GM23338 (cell line): ENCODE measurements around the gene GRIN2C. TPM values are rescaled to one million over a fixed set of nuclear protein-coding genes. Genes with fewer than 3 reads are reported as not detected.
A peak's percentile ranks its signal among the peaks of the same experiment; 100 is the strongest.

ENCODE experiments used
- ATAC-seq: fragments of 200-7000 bp; cut with Tn5 transposase; 3 replicates; pipeline ENCODE4 v1.9.1; 2020
- DNase-seq: peaks from one replicate; pipeline ENCODE4 v3.0.0-alpha.2; 2015; ENCODE audit warnings: low spot score
- H2AFZ ChIP-seq: fragments of 200-600 bp; sonication (generic); 2 replicates; pipeline ENCODE4 v1.8.0; 2016; ENCODE audit warnings: antibody characterized with exemption, mild to moderate bottlenecking, moderate library complexity
- H3F3A ChIP-seq: fragments of 200-600 bp; sonication (generic); replicated peaks from 2 replicates; pipeline ENCODE4 v1.8.0; 2017; ENCODE audit warnings: antibody characterized with exemption, mixed run types, low read depth
- H3K27ac ChIP-seq: fragments of 200-600 bp; sonication (generic); 2 replicates; pipeline ENCODE4 v1.6.1; 2016; ENCODE audit warnings: low read depth
- H3K27me3 ChIP-seq: fragments of 200-600 bp; sonication (generic); 2 replicates; pipeline ENCODE4 v1.8.0; 2016; ENCODE audit warnings: mild to moderate bottlenecking, mixed run types, moderate library complexity; ENCODE audit not compliant: insufficient read depth
- H3K36me3 ChIP-seq: fragments of 200-600 bp; sonication (generic); 2 replicates; pipeline ENCODE4 v1.8.0; 2016; ENCODE audit warnings: mild to moderate bottlenecking; ENCODE audit not compliant: insufficient read depth
- H3K4me1 ChIP-seq: fragments of 200-600 bp; sonication (generic); 2 replicates; pipeline ENCODE4 v1.8.0; 2016; ENCODE audit warnings: mild to moderate bottlenecking, moderate library complexity; ENCODE audit not compliant: insufficient read depth
- H3K4me2 ChIP-seq: fragments of 200-600 bp; sonication (generic); 2 replicates; pipeline ENCODE4 v1.7.1; 2017; ENCODE audit warnings: mixed run types
- H3K4me3 ChIP-seq: fragments of 200-600 bp; sonication (generic); 2 replicates; pipeline ENCODE4 v1.6.1; 2016; ENCODE audit warnings: mixed run types
- H3K79me2 ChIP-seq: fragments of 200-600 bp; sonication (generic); replicated peaks from 2 replicates; pipeline ENCODE4 v1.8.0; 2017; ENCODE audit warnings: mild to moderate bottlenecking; ENCODE audit not compliant: insufficient read depth
- H3K9me2 ChIP-seq: fragments of 200-600 bp; sonication (generic); 2 replicates; pipeline ENCODE4 v1.8.0; 2017; ENCODE audit not compliant: insufficient read depth
- H4K20me1 ChIP-seq: fragments of 200-600 bp; sonication (generic); replicated peaks from 2 replicates; pipeline ENCODE4 v1.8.0; 2017; ENCODE audit warnings: mild to moderate bottlenecking; ENCODE audit not compliant: insufficient read depth
- H3K27ac Mint-ChIP-seq: 2 replicates; pipeline ENCODE4 v1.8.0; 2020; ENCODE audit warnings: inconsistent platforms, mild to moderate bottlenecking, moderate library complexity, mixed read lengths
- H3K27me3 Mint-ChIP-seq: 3 replicates; pipeline ENCODE4 v1.8.0; 2022; ENCODE audit warnings: low read depth, mild to moderate bottlenecking, moderate library complexity, mixed read lengths, inconsistent platforms; ENCODE audit not compliant: insufficient read depth, poor library complexity
- H3K36me3 Mint-ChIP-seq: 3 replicates; pipeline ENCODE4 v1.8.0; 2021; ENCODE audit warnings: low read depth, mild to moderate bottlenecking, inconsistent platforms, moderate library complexity, mixed read lengths
- H3K4me1 Mint-ChIP-seq: 3 replicates; pipeline ENCODE4 v1.8.0; 2020; ENCODE audit warnings: mild to moderate bottlenecking, inconsistent platforms, mixed read lengths
- H3K4me3 Mint-ChIP-seq: 3 replicates; pipeline ENCODE4 v1.8.0; 2021; ENCODE audit warnings: moderate library complexity, mild to moderate bottlenecking, inconsistent platforms, mixed read lengths
- H3K9me3 Mint-ChIP-seq: 3 replicates; pipeline ENCODE4 v1.8.0; 2020; ENCODE audit warnings: moderate library complexity, mild to moderate bottlenecking, inconsistent platforms, mixed read lengths
- CREB1 ChIP-seq: fragments of 250-450 bp; sonication (Bioruptor Pico); IDR thresholded peaks from 2 replicates; pipeline ENCODE4 v1.5.0; 2020; ENCODE audit warnings: low read depth, mild to moderate bottlenecking, moderate library complexity
- EZH2 ChIP-seq: fragments of 200-600 bp; sonication (generic); IDR thresholded peaks from one replicate; pipeline ENCODE4 v1.8.0; 2017; ENCODE audit warnings: antibody characterized with exemption, mild to moderate bottlenecking, low read depth; ENCODE audit not compliant: unreplicated experiment
- ZNF114 ChIP-seq: fragments of 250-450 bp; sonication (Bioruptor Pico); IDR thresholded peaks from 2 replicates; pipeline ENCODE4 v1.5.0; 2020; ENCODE audit warnings: mild to moderate bottlenecking, moderate library complexity
- ZNF331 ChIP-seq: fragments of 250-450 bp; sonication (Bioruptor Pico); IDR thresholded peaks from 2 replicates; pipeline ENCODE4 v1.5.0; 2020; ENCODE audit warnings: low read depth, mild to moderate bottlenecking, moderate library complexity
- polyA plus RNA-seq: library from polyadenylated mRNA; unstranded; fragments of >200 nt; fragmentation: Nextera tagmentation; extraction: Ambion mirVana; gene quantifications from 2 replicates; pipeline ENCODE4 v1.2.1, GENCODE V29; 2016
- total RNA-seq: library from RNA; depleted of rRNA; stranded (reverse); fragments of >200 nt; shearing (Covaris generic); gene quantifications from 2 replicates; pipeline ENCODE4 v1.2.3, GENCODE V29; 2014
- TF ChIP-seq, protein P1 (sequence below): IDR thresholded peaks from 2 replicates; pipeline ENCODE4 v1.6.1; 2016; ENCODE audit warnings: antibody characterized with exemption
- TF ChIP-seq, protein P2 (sequence below): fragments of 250-450 bp; sonication (Bioruptor Pico); IDR thresholded peaks from 2 replicates; pipeline ENCODE4 v1.5.0; 2020; ENCODE audit warnings: mild to moderate bottlenecking, moderate library complexity
- TF ChIP-seq, protein P3 (sequence below): IDR thresholded peaks from one replicate; pipeline ENCODE4 v1.6.1; 2018; ENCODE audit warnings: antibody characterized with exemption; ENCODE audit not compliant: unreplicated experiment

GRIN2C gene
- total and polyA plus RNA-seq, 2 experiments from 2014 or later: 0.10 to 0.19 TPM

DNA sequence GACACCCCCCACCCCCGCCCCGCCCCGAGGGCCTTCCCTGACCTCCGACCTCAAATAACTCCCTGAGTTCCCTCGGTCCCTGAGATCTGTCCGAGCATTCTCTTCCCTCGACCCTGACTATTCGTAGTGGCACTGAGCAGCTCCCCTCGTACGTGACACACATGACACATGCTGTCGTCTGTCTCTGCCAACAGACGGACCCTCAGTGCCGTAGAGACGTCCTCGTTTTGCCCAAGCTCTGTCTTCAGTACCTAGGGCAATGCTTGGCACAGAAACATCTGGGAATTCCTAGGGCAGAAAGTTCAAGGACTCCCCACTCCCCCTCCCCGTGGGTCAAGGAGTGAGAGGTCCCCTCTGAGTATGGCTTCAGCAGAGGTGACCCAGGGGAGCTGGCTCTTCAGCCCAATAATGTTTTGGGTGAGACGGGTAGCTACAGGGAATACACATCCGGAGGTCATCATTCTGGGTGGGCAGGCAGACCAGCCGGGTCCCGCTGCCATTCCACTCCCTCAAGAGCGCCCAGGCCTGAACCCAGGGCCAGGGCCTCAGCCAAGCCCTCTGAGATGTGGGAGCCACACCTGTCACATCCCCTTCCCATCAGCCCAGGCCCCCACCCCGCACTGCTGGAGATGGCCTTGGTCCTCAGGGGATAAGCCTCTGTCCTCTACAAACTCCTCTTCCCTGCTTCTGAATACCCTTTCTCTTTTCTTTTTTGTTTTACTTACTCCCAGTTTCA is 34.4 kb upstream of the GRIN2C start:
- H3K27ac ChIP-seq: no peak overlapping the region
- TF ChIP-seq EZH2 (no peak), CREB1 (CRISPR knock-in tag) (no peak), ZNF114 (CRISPR knock-in tag) (no peak)
- ATAC-seq (no peak), DNase-seq (no peak)
- peak overlapping the region; percentile 94; the same call in 1 of the 2 replicates for H2AFZ ChIP-seq
- H3K27ac Mint-ChIP-seq: no peak overlapping the region
- H3K9me2 ChIP-seq: no peaks in the 10 kb centered on the region
- peak overlapping the region; percentile 92 for H3K4me2 ChIP-seq
- H3K36me3 ChIP-seq: no peaks in the 10 kb centered on the region
- H3K9me3 Mint-ChIP-seq: no peaks in the 10 kb centered on the region
- H3K4me3 ChIP-seq: peak overlapping the region; percentile 76
- H3K4me1 ChIP-seq: 0 out of 2 replicates have a peak, but pooled peaks cover 3% of the 10 kb centered on the region
- peaks cover 46% of the 10 kb centered on the region for H3K27me3 Mint-ChIP-seq
- H4K20me1 ChIP-seq: no peaks in the 10 kb centered on the region
- H3F3A ChIP-seq: no peaks in the 10 kb centered on the region
- no peaks in the 10 kb centered on the region for H3K79me2 ChIP-seq
- peak overlapping the region; percentile 72 for H3K4me3 Mint-ChIP-seq
- peaks cover 6% of the 10 kb centered on the region; the same call in 2 of the 3 replicates for H3K4me1 Mint-ChIP-seq
- H3K36me3 Mint-ChIP-seq: no peaks in the 10 kb centered on the region
- peaks cover 65% of the 10 kb centered on the region for H3K27me3 ChIP-seq

DNA sequence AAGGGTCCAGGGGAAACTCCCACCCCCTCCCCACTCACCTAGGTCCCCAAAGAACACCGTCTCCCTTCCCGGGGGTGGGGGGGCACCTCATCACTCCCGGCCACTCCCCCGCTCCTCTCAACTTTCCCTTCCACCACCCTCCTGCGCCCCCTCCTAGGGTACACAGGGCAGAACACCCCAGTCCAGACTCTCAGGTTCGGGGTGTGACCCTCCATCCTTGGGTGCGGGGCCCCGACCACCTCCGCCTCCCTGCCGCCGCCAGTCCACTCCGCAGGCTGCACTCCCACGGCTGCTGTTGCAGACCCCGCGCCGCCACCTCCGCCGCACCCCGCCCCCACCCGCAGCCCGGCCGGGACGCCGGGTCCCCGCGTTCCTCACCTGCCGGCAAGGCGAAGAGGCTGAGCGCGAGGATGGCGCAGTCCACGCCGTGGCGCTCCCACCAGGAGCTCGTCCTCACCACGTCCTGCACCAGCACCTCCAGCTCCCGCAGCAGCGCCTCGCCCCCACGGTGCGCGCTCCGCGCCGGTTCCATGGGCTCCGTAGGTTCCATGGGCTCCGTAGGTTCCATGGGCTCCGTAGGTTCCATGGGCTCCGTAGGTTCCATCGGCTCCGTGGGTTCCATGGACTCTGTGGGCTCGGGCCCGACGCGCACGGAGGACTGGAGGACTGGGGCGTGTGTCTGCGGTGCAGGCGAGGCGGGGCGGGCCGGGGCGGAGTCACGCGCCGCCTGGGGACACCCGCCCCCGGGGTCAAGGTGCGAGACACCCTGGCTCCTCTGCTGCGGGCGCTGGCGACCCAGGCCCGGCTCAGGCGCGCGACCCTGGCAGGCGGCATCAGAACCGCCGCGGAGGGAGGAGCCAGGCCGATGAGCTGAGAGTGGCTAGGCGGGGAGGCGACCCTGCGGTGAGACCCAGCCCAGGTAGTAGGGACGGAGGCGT is 33.6 kb upstream of the GRIN2C start, which contains the start of gene FADS6:
Gene FADS6 (minus strand): TSS at position 660 of the 938 bp plus-strand sequence. CDS start 38 bp downstream, at position 622.
- H3K4me2 ChIP-seq: peak within 1 kb of the TSS; percentile 92
- no peaks in the 10 kb centered on the region for H3F3A ChIP-seq
- H3K9me2 ChIP-seq: no peaks in the 10 kb centered on the region
- H4K20me1 ChIP-seq: no peaks in the 10 kb centered on the region
- H3K27me3 Mint-ChIP-seq: peaks cover 50% of the 10 kb centered on the region
- H3K27ac Mint-ChIP-seq: no peak within 1 kb of the TSS
- H3K27me3 ChIP-seq: peaks cover 65% of the 10 kb centered on the region
- no peaks in the 10 kb centered on the region for H3K36me3 Mint-ChIP-seq
- H3K36me3 ChIP-seq: no peaks in the 10 kb centered on the region
- no peaks in the 10 kb centered on the region for H3K9me3 Mint-ChIP-seq
- no peak within 1 kb of the TSS for H3K27ac ChIP-seq
- H3K4me3 Mint-ChIP-seq: peak within 1 kb of the TSS; percentile 72
- peaks cover 13% of the 10 kb centered on the region; the same call in 2 of the 3 replicates for H3K4me1 Mint-ChIP-seq
- H3K4me3 ChIP-seq: peak within 1 kb of the TSS; percentile 76
- no peaks in the 10 kb centered on the region for H3K79me2 ChIP-seq
- ATAC-seq: peak; percentile 79
- DNase-seq: peak; percentile 45
- peak within 1 kb of the TSS; percentile 94 for H2AFZ ChIP-seq
- H3K4me1 ChIP-seq: 0 out of 2 replicates have a peak, but pooled peaks cover 3% of the 10 kb centered on the region
- TF ChIP-seq, protein P1, sequence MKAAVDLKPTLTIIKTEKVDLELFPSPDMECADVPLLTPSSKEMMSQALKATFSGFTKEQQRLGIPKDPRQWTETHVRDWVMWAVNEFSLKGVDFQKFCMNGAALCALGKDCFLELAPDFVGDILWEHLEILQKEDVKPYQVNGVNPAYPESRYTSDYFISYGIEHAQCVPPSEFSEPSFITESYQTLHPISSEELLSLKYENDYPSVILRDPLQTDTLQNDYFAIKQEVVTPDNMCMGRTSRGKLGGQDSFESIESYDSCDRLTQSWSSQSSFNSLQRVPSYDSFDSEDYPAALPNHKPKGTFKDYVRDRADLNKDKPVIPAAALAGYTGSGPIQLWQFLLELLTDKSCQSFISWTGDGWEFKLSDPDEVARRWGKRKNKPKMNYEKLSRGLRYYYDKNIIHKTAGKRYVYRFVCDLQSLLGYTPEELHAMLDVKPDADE: no peak
- TF ChIP-seq, protein P2, sequence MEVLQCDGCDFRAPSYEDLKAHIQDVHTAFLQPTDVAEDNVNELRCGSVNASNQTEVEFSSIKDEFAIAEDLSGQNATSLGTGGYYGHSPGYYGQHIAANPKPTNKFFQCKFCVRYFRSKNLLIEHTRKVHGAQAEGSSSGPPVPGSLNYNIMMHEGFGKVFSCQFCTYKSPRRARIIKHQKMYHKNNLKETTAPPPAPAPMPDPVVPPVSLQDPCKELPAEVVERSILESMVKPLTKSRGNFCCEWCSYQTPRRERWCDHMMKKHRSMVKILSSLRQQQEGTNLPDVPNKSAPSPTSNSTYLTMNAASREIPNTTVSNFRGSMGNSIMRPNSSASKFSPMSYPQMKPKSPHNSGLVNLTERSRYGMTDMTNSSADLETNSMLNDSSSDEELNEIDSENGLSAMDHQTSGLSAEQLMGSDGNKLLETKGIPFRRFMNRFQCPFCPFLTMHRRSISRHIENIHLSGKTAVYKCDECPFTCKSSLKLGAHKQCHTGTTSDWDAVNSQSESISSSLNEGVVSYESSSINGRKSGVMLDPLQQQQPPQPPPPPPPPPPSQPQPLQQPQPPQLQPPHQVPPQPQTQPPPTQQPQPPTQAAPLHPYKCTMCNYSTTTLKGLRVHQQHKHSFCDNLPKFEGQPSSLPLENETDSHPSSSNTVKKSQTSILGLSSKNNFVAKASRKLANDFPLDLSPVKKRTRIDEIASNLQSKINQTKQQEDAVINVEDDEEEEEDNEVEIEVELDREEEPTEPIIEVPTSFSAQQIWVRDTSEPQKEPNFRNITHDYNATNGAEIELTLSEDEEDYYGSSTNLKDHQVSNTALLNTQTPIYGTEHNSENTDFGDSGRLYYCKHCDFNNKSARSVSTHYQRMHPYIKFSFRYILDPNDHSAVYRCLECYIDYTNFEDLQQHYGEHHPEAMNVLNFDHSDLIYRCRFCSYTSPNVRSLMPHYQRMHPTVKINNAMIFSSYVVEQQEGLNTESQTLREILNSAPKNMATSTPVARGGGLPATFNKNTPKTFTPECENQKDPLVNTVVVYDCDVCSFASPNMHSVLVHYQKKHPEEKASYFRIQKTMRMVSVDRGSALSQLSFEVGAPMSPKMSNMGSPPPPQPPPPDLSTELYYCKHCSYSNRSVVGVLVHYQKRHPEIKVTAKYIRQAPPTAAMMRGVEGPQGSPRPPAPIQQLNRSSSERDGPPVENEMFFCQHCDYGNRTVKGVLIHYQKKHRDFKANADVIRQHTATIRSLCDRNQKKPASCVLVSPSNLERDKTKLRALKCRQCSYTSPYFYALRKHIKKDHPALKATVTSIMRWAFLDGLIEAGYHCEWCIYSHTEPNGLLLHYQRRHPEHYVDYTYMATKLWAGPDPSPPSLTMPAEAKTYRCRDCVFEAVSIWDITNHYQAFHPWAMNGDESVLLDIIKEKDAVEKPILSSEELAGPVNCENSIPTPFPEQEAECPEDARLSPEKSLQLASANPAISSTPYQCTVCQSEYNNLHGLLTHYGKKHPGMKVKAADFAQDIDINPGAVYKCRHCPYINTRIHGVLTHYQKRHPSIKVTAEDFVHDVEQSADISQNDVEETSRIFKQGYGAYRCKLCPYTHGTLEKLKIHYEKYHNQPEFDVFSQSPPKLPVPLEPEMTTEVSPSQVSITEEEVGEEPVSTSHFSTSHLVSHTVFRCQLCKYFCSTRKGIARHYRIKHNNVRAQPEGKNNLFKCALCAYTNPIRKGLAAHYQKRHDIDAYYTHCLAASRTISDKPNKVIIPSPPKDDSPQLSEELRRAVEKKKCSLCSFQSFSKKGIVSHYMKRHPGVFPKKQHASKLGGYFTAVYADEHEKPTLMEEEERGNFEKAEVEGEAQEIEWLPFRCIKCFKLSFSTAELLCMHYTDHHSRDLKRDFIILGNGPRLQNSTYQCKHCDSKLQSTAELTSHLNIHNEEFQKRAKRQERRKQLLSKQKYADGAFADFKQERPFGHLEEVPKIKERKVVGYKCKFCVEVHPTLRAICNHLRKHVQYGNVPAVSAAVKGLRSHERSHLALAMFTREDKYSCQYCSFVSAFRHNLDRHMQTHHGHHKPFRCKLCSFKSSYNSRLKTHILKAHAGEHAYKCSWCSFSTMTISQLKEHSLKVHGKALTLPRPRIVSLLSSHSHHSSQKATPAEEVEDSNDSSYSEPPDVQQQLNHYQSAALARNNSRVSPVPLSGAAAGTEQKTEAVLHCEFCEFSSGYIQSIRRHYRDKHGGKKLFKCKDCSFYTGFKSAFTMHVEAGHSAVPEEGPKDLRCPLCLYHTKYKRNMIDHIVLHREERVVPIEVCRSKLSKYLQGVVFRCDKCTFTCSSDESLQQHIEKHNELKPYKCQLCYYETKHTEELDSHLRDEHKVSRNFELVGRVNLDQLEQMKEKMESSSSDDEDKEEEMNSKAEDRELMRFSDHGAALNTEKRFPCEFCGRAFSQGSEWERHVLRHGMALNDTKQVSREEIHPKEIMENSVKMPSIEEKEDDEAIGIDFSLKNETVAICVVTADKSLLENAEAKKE: no peak
- TF ChIP-seq EZH2 (no peak), CREB1 (CRISPR knock-in tag) (no peak), ZNF331 (no peak)
- TF ChIP-seq, protein P3, sequence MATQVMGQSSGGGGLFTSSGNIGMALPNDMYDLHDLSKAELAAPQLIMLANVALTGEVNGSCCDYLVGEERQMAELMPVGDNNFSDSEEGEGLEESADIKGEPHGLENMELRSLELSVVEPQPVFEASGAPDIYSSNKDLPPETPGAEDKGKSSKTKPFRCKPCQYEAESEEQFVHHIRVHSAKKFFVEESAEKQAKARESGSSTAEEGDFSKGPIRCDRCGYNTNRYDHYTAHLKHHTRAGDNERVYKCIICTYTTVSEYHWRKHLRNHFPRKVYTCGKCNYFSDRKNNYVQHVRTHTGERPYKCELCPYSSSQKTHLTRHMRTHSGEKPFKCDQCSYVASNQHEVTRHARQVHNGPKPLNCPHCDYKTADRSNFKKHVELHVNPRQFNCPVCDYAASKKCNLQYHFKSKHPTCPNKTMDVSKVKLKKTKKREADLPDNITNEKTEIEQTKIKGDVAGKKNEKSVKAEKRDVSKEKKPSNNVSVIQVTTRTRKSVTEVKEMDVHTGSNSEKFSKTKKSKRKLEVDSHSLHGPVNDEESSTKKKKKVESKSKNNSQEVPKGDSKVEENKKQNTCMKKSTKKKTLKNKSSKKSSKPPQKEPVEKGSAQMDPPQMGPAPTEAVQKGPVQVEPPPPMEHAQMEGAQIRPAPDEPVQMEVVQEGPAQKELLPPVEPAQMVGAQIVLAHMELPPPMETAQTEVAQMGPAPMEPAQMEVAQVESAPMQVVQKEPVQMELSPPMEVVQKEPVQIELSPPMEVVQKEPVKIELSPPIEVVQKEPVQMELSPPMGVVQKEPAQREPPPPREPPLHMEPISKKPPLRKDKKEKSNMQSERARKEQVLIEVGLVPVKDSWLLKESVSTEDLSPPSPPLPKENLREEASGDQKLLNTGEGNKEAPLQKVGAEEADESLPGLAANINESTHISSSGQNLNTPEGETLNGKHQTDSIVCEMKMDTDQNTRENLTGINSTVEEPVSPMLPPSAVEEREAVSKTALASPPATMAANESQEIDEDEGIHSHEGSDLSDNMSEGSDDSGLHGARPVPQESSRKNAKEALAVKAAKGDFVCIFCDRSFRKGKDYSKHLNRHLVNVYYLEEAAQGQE: no peak
